ENCODE measurements around the gene DAB2IP.

DAB2IP gene

DNA sequence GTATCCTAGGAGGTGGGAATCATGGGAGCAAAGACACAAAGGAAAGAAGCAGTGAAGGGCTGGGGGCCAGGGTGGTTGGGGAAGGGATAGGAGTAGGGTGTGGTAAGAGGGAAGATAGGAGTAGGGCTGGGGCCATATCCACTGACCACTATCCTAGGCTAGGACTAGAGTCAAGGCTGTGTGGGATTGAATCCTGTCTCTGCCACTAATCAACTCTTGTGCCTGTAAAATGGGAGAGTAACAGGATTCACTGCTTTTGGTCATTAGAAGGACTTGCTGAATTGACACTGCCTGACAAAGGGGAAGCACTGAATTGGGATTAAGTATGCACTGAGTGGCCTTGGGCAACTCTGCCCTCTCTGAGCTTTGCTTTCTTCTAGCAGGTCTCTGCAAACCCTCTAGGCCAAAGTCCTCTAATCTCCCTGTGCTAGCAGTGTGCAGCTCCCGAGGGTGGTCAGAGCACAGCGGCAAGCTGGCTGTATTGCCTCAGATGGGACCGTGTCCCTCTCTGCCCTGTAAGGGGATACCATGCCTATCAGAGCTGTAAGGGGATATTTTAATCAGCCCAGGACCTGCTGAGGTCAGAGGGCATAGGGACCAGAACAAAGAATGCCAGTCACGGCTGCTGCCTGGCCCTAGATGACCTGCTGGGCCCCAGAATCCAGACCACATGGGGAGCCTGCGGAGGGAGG lies 12.4 kb upstream of the DAB2IP start:
- no peak overlapping the region for H3K27ac ChIP-seq (replicated peaks; ENCODE audit: low read length)
- H3K9me3 ChIP-seq (replicated peaks in 1 of 2; ENCODE audit: control insufficient read depth in 2 of 2, insufficient read depth in 1 of 2, low read depth in 1 of 2, low read length in 2 of 2): no peaks in the 10 kb centered on the region
- no peak for DNase-seq (ENCODE audit: low spot score)
- H3K79me1 ChIP-seq (ENCODE audit: low read depth, low read length): peaks cover under 1% of the 10 kb centered on the region
- peaks cover 30 to 31% of the 10 kb centered on the region in 2 donors for H3K4me1 ChIP-seq (ENCODE audit: control insufficient read depth in 2 of 2, insufficient read depth in 1 of 2, low read depth in 1 of 2, low read length in 2 of 2)
- H4K8ac ChIP-seq (ENCODE audit: low read depth, low read length): no peak overlapping the region
- H3K4ac ChIP-seq (ENCODE audit: low read length): no peak overlapping the region
- no CpG with 5 or more reads among the region's 5 CpGs for WGBS, 2 donors (ENCODE audit: extremely low coverage in 2 of 2, insufficient read length in 2 of 2, insufficient replicate concordance in 1 of 2)
- H4K91ac ChIP-seq (ENCODE audit: low read depth, low read length, poor library complexity): no peak overlapping the region
- H3K4me3 ChIP-seq (ENCODE audit: low read length in 2 of 2): no peak overlapping the region
- H3K18ac ChIP-seq (ENCODE audit: low read length): no peak overlapping the region
- peaks cover 0 to 2% (median 0%) of the 10 kb centered on the region in 3 experiments for H3K27me3 ChIP-seq (ENCODE audit: control insufficient read depth in 3 of 3, insufficient read depth in 3 of 3, low read depth in 1 of 3, low read length in 3 of 3)
- H2BK15ac ChIP-seq (ENCODE audit: low read length): no peak overlapping the region
- no peak overlapping the region for H2BK120ac ChIP-seq (ENCODE audit: low read depth, low read length)
- no peak overlapping the region for H3K23ac ChIP-seq (ENCODE audit: low read depth, low read length, poor library complexity)
- H3K4me2 ChIP-seq (ENCODE audit: insufficient read depth, low read length, poor library complexity, severe bottlenecking): no peak overlapping the region
- no peak overlapping the region for H3K14ac ChIP-seq (ENCODE audit: low read length)
- no peak overlapping the region for H2AFZ ChIP-seq (ENCODE audit: low read length)
- H3K9ac ChIP-seq (ENCODE audit: low read depth, low read length, poor library complexity): no peak overlapping the region
- peak overlapping the region; percentile 2 for H2AK5ac ChIP-seq (ENCODE audit: low read depth, low read length)
- H2BK5ac ChIP-seq (ENCODE audit: low read length): no peak overlapping the region
- no peaks in the 10 kb centered on the region for H3K36me3 ChIP-seq (replicated peaks in 1 of 2; ENCODE audit: control insufficient read depth in 2 of 2, insufficient read depth in 2 of 2, low read length in 2 of 2)
- no peak overlapping the region for H2BK12ac ChIP-seq (ENCODE audit: low read length)

DNA sequence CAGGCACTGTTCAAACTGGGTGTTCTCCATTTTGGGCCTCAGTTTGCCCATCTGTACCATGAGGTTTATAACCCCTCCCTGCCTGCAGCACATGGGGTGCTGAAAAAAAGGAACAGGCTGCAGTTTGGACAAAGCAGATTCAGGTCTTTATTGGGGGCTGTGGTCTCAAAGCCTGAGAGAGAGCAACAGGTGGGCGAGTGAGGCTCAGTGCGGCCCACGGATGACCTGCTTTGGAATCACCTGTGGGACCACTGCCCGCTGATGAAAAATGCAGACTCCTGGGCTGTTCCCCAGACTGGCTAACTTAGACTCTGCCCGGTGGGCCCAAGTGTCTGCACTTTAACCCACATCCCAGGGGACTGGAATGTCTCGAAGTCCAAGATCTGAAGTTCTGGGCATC lies 11.8 kb upstream of the DAB2IP start:
- Histone ChIP-seq H3K18ac (ENCODE audit: low read length) (peak overlapping the region; percentile 5), H3K4me1 (ENCODE audit: control insufficient read depth in 2 of 2, insufficient read depth in 1 of 2, low read depth in 1 of 2, low read length in 2 of 2) (peaks cover 28 to 29% of the 10 kb centered on the region in 2 donors), H2BK12ac (ENCODE audit: low read length) (no peak overlapping the region), H2AK5ac (ENCODE audit: low read depth, low read length) (no peak overlapping the region), H4K8ac (ENCODE audit: low read depth, low read length) (no peak overlapping the region), H3K4ac (ENCODE audit: low read length) (no peak overlapping the region), H3K23ac (ENCODE audit: low read depth, low read length, poor library complexity) (no peak overlapping the region), H3K36me3 (replicated peaks in 1 of 2; ENCODE audit: control insufficient read depth in 2 of 2, insufficient read depth in 2 of 2, low read length in 2 of 2) (no peaks in the 10 kb centered on the region), H3K27ac (replicated peaks; ENCODE audit: low read length) (no peak overlapping the region), H2BK5ac (ENCODE audit: low read length) (no peak overlapping the region), H3K4me2 (ENCODE audit: insufficient read depth, low read length, poor library complexity, severe bottlenecking) (no peak overlapping the region), H2BK120ac (ENCODE audit: low read depth, low read length) (no peak overlapping the region), H3K9me3 (replicated peaks in 1 of 2; ENCODE audit: control insufficient read depth in 2 of 2, insufficient read depth in 1 of 2, low read depth in 1 of 2, low read length in 2 of 2) (no peaks in the 10 kb centered on the region), H2BK15ac (ENCODE audit: low read length) (no peak overlapping the region), H4K91ac (ENCODE audit: low read depth, low read length, poor library complexity) (no peak overlapping the region), H3K27me3 (ENCODE audit: control insufficient read depth in 3 of 3, insufficient read depth in 3 of 3, low read depth in 1 of 3, low read length in 3 of 3) (no peaks in the 10 kb centered on the region), H3K4me3 (ENCODE audit: low read length in 2 of 2) (no peak overlapping the region), H3K9ac (ENCODE audit: low read depth, low read length, poor library complexity) (no peak overlapping the region), H2AFZ (ENCODE audit: low read length) (no peak overlapping the region), H3K79me1 (ENCODE audit: low read depth, low read length) (no peaks in the 10 kb centered on the region), H3K14ac (ENCODE audit: low read length) (no peak overlapping the region)
- no CpG with 5 or more reads among the region's 6 CpGs for WGBS, 2 donors (ENCODE audit: extremely low coverage in 2 of 2, insufficient read length in 2 of 2, insufficient replicate concordance in 1 of 2)
- DNase-seq (ENCODE audit: low spot score): no peak

DNA sequence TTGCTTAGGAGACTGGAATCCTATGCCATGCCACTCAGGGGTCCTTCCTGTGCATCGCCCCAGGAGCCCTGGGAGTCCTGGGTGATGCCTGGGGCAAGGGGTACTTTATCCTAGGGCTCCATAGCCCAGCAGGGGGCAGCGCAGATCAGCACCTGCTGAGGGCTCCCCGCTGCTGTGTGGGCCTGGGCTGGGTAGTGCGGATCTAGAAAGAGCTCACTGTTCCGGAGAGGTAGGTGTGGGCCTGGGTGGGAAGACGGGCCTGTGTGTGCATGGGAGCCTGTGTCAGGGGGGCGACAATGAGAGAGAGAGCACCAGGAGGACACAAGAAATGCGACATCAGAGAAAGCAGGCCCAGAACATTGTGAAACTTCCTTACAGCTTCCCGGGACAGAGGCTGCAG lies 11.4 kb upstream of the DAB2IP start:
- H3K4me1 ChIP-seq (ENCODE audit: control insufficient read depth in 2 of 2, insufficient read depth in 1 of 2, low read depth in 1 of 2, low read length in 2 of 2): peaks cover 26 to 29% of the 10 kb centered on the region in 2 donors
- H2AFZ ChIP-seq (ENCODE audit: low read length): peak overlapping the region; percentile 28
- no CpG with 5 or more reads among the region's 9 CpGs for WGBS, 2 donors (ENCODE audit: extremely low coverage in 2 of 2, insufficient read length in 2 of 2, insufficient replicate concordance in 1 of 2)
- no peak overlapping the region for H3K14ac ChIP-seq (ENCODE audit: low read length)
- H3K4me3 ChIP-seq (ENCODE audit: low read length in 2 of 2): no peak overlapping the region
- H2BK5ac ChIP-seq (ENCODE audit: low read length): no peak overlapping the region
- no peak overlapping the region for H2BK15ac ChIP-seq (ENCODE audit: low read length)
- H3K9me3 ChIP-seq (replicated peaks in 1 of 2; ENCODE audit: control insufficient read depth in 2 of 2, insufficient read depth in 1 of 2, low read depth in 1 of 2, low read length in 2 of 2): no peaks in the 10 kb centered on the region
- H2AK5ac ChIP-seq (ENCODE audit: low read depth, low read length): peak overlapping the region; percentile 3
- no peaks in the 10 kb centered on the region for H3K27me3 ChIP-seq (ENCODE audit: control insufficient read depth in 3 of 3, insufficient read depth in 3 of 3, low read depth in 1 of 3, low read length in 3 of 3)
- no peak overlapping the region for H3K23ac ChIP-seq (ENCODE audit: low read depth, low read length, poor library complexity)
- no peak overlapping the region for H2BK12ac ChIP-seq (ENCODE audit: low read length)
- no peaks in the 10 kb centered on the region for H3K36me3 ChIP-seq (replicated peaks in 1 of 2; ENCODE audit: control insufficient read depth in 2 of 2, insufficient read depth in 2 of 2, low read length in 2 of 2)
- no peak overlapping the region for H4K8ac ChIP-seq (ENCODE audit: low read depth, low read length)
- no peak overlapping the region for H2BK120ac ChIP-seq (ENCODE audit: low read depth, low read length)
- no peak overlapping the region for H3K4ac ChIP-seq (ENCODE audit: low read length)
- no peak overlapping the region for H4K91ac ChIP-seq (ENCODE audit: low read depth, low read length, poor library complexity)
- DNase-seq (ENCODE audit: low spot score): no peak
- no peak overlapping the region for H3K27ac ChIP-seq (replicated peaks; ENCODE audit: low read length)
- no peaks in the 10 kb centered on the region for H3K79me1 ChIP-seq (ENCODE audit: low read depth, low read length)
- peak overlapping the region; percentile 1 for H3K18ac ChIP-seq (ENCODE audit: low read length)
- H3K4me2 ChIP-seq (ENCODE audit: insufficient read depth, low read length, poor library complexity, severe bottlenecking): no peak overlapping the region
- H3K9ac ChIP-seq (ENCODE audit: low read depth, low read length, poor library complexity): no peak overlapping the region

DNA sequence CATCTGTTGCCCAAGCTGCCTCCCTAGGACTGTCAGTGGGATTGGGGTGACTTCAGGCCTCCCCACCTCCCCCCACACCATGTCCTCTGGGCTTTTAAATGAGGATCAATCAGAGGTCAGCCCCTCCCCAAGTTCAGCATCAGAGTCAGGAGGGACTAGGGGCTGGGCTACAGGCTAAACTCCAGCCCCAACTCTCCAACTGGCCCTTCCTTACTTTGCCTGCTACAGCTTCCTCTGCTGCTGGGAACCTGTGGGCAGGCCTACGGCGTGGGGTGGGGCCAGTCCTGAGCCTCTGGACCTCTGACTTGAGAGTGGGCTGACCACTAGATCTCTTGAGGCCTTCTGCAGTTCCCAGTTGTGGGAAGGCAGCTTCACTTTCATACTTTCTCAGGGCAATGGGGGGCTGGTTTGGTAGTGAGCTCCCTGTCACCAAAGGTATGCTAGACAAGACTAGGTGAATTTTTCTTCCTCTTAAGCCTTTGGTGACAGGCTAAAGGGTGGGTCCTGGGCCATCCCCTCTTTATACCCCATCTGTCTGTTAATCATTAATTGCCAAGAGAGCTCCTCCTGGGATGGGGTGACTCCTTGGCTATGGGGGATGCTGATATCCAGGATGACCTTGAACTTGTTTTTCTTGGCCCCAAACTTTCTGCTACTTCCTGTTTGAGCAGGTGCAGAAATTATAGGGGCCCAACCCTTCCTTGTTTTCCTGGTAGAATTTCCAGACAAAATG lies 10.8 kb upstream of the DAB2IP start:
- no peak for DNase-seq (ENCODE audit: low spot score)
- no peak overlapping the region for H2BK15ac ChIP-seq (ENCODE audit: low read length)
- no peak overlapping the region for H3K14ac ChIP-seq (ENCODE audit: low read length)
- WGBS, 2 donors (ENCODE audit: extremely low coverage in 2 of 2, insufficient read length in 2 of 2, insufficient replicate concordance in 1 of 2): no CpG with 5 or more reads among the region's 2 CpGs
- H4K91ac ChIP-seq (ENCODE audit: low read depth, low read length, poor library complexity): no peak overlapping the region
- peak overlapping the region; percentile 3 for H2AK5ac ChIP-seq (ENCODE audit: low read depth, low read length)
- no peak overlapping the region for H3K4me2 ChIP-seq (ENCODE audit: insufficient read depth, low read length, poor library complexity, severe bottlenecking)
- H3K36me3 ChIP-seq (replicated peaks in 1 of 2; ENCODE audit: control insufficient read depth in 2 of 2, insufficient read depth in 2 of 2, low read length in 2 of 2): no peaks in the 10 kb centered on the region
- peak overlapping the region; percentile 28 for H2AFZ ChIP-seq (ENCODE audit: low read length)
- no peak overlapping the region for H2BK5ac ChIP-seq (ENCODE audit: low read length)
- H3K18ac ChIP-seq (ENCODE audit: low read length): no peak overlapping the region
- H4K8ac ChIP-seq (ENCODE audit: low read depth, low read length): no peak overlapping the region
- H2BK12ac ChIP-seq (ENCODE audit: low read length): no peak overlapping the region
- no peak overlapping the region for H3K23ac ChIP-seq (ENCODE audit: low read depth, low read length, poor library complexity)
- no peak overlapping the region for H3K4ac ChIP-seq (ENCODE audit: low read length)
- no peak overlapping the region for H3K27ac ChIP-seq (replicated peaks; ENCODE audit: low read length)
- no peak overlapping the region for H3K9ac ChIP-seq (ENCODE audit: low read depth, low read length, poor library complexity)
- peaks cover 23 to 30% of the 10 kb centered on the region in 2 donors for H3K4me1 ChIP-seq (ENCODE audit: control insufficient read depth in 2 of 2, insufficient read depth in 1 of 2, low read depth in 1 of 2, low read length in 2 of 2)
- H2BK120ac ChIP-seq (ENCODE audit: low read depth, low read length): no peak overlapping the region
- H3K27me3 ChIP-seq (ENCODE audit: control insufficient read depth in 3 of 3, insufficient read depth in 3 of 3, low read depth in 1 of 3, low read length in 3 of 3): no peaks in the 10 kb centered on the region
- no peaks in the 10 kb centered on the region for H3K9me3 ChIP-seq (replicated peaks in 1 of 2; ENCODE audit: control insufficient read depth in 2 of 2, insufficient read depth in 1 of 2, low read depth in 1 of 2, low read length in 2 of 2)
- H3K4me3 ChIP-seq (ENCODE audit: low read length in 2 of 2): no peak overlapping the region
- no peaks in the 10 kb centered on the region for H3K79me1 ChIP-seq (ENCODE audit: low read depth, low read length)
